Lower leg skin (tissue), 4 donors: ENCODE measurements around the gene MUC12. TPM values are rescaled to one million over a fixed set of nuclear protein-coding genes. Genes with fewer than 3 reads are reported as not detected.

ENCODE experiments used
- DNase-seq, 2 donors: peaks; one replicate each; pipeline ENCODE4 v3.0.0-alpha.2; 2019; ENCODE audit warnings: low spot score in 2 of 2
- H3K4me3 ChIP-seq: fragments of 200-600 bp; sonication (generic); 2 replicates; pipeline ENCODE4 v1.5.1; 2017; ENCODE audit warnings: mild to moderate bottlenecking, low read depth; ENCODE audit not compliant: poor library complexity, severe bottlenecking
- POLR2A ChIP-seq, 2 donors: fragments of 450-650 bp; IDR thresholded peaks; one replicate each; pipeline ENCODE4 v1.6.1; 2016 to 2017; ENCODE audit warnings: antibody characterized with exemption in 2 of 2, mild to moderate bottlenecking in 1 of 2, moderate library complexity in 1 of 2
- WGBS, 2 donors: methylation state at CpG; one replicate each; pipeline ENCODE4 v1.1.5; 2018; 5-methylcytosine and 5-hydroxymethylcytosine counted together
- intact Hi-C: fragments of 100-400 bp; cut with DNase I; formaldehyde crosslinking; loops from one replicate; pipeline ENCODE4 v1.15.0; 2023; ENCODE audit warnings: low total_unique reads
- total RNA-seq, 4 donors: library from RNA; depleted of rRNA; stranded (reverse); fragments of >200 nt; gene quantifications; one replicate each; pipeline ENCODE4 v1.1.0, GENCODE V29; 2016
- TF ChIP-seq, protein P1 (sequence below), 3 donors: fragments of 450-650 bp; IDR thresholded peaks; one replicate each; pipeline ENCODE4 v1.5.1; 2016; ENCODE audit warnings: antibody characterized with exemption in 3 of 3, mild to moderate bottlenecking in 3 of 3, moderate library complexity in 2 of 3

The MUC12 gene
- total RNA-seq, 4 donors from 2014 or later = not detected

DNA sequence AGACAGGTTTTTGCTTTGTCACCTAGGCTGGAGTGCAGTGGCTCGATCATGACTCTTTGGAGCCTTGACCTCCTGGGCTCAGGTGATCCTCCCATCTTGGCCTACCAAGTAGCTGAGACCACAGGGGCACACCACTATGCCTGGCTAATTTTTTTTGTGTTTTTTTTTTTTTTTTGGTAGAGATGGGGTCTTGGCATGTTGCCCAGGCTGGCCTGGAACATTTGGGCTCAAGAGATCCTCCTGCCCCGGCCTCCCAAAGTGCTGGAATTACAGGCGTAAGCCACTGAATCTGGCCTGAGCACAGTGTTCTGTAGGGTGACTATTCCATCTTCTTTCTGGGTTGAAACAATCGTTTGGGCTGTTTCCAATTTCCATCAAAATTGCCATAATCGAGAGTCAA is 21.6 kb upstream of the MUC12 start:
- H3K4me3 ChIP-seq = no peak overlapping the region
- 79 to 84% methylated on average over 5 of the region's 5 CpGs for WGBS, 2 donors
- intact Hi-C loops = no loop called here
- no peak for TF ChIP-seq POLR2A (IDR thresholded peaks at IDR 0.05)
- TF ChIP-seq, protein P1, sequence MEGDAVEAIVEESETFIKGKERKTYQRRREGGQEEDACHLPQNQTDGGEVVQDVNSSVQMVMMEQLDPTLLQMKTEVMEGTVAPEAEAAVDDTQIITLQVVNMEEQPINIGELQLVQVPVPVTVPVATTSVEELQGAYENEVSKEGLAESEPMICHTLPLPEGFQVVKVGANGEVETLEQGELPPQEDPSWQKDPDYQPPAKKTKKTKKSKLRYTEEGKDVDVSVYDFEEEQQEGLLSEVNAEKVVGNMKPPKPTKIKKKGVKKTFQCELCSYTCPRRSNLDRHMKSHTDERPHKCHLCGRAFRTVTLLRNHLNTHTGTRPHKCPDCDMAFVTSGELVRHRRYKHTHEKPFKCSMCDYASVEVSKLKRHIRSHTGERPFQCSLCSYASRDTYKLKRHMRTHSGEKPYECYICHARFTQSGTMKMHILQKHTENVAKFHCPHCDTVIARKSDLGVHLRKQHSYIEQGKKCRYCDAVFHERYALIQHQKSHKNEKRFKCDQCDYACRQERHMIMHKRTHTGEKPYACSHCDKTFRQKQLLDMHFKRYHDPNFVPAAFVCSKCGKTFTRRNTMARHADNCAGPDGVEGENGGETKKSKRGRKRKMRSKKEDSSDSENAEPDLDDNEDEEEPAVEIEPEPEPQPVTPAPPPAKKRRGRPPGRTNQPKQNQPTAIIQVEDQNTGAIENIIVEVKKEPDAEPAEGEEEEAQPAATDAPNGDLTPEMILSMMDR (IDR thresholded peaks at IDR 0.05) = no peak
- DNase-seq = no peak

DNA sequence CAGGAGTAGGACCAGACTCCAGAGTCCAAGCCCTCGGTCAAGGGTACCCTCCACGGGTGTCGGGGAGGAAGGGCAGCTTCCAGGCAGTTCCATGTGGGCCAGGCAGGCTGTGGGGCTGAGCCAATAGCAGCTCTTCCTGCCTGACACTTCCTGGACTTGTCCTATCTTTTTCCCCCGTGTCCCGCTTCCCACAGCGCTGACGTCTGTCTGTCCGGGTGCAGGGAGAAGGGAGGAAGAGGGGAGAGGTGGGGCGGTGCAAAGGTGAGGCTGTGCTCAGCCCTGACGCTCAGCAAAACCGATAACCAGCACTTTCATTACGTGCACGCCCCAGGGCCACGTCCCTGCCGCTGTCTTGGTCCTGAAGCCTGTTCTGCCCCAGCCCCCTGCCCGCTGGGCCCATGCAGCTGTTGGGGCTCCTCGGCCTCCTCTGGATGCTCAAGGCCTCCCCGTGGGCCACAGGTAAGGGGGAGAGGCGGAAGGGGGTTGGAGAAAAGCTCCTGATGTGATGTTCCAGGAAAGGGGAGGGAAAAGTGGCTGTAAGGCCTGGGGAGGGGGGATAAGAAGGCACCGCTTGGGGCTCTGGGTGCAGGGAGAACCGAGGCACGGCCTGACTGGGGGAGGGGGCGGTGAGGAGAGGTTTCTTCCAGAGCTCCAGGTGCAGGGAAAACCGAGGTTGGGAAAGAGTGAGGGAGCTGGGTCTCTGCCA is 20.0 kb upstream of the MUC12 start, which contains the start of gene MUC3A:
Gene MUC3A (plus strand): TSS at position 308 of the 706 bp plus-strand sequence. CDS start 91 bp downstream, at position 399.
- TF ChIP-seq, protein P1 (IDR thresholded peaks at IDR 0.05) = no peak
- TF ChIP-seq POLR2A (IDR thresholded peaks at IDR 0.05) = no peak
- DNase-seq = no peak
- H3K4me3 ChIP-seq = no peak within 1 kb of the TSS
- intact Hi-C loops = no loop called here
- 23 to 27% methylated on average over 24 of the region's 24 CpGs for WGBS, 2 donors

- no peak for TF ChIP-seq POLR2A (IDR thresholded peaks at IDR 0.05)
- TF ChIP-seq, protein P1 (IDR thresholded peaks at IDR 0.05) = no peak
- no peak for DNase-seq
- 41 to 49% methylated on average over 15 of the region's 15 CpGs for WGBS, 2 donors
- no peak overlapping the region for H3K4me3 ChIP-seq
- intact Hi-C loops = no loop called here
These were observed 19.4 kb upstream of the MUC12 start for GRCh38 chr7:100949933-100950443.

- no peak for TF ChIP-seq POLR2A (IDR thresholded peaks at IDR 0.05)
- TF ChIP-seq, protein P1 (IDR thresholded peaks at IDR 0.05) = no peak
- H3K4me3 ChIP-seq = no peak overlapping the region
- intact Hi-C loops = no loop called here
- no peak for DNase-seq
- 44 to 48% methylated on average over 6 of the region's 6 CpGs for WGBS, 2 donors
These were observed 18.2 kb upstream of the MUC12 start for GRCh38 chr7:100951172-100951571.

DNA sequence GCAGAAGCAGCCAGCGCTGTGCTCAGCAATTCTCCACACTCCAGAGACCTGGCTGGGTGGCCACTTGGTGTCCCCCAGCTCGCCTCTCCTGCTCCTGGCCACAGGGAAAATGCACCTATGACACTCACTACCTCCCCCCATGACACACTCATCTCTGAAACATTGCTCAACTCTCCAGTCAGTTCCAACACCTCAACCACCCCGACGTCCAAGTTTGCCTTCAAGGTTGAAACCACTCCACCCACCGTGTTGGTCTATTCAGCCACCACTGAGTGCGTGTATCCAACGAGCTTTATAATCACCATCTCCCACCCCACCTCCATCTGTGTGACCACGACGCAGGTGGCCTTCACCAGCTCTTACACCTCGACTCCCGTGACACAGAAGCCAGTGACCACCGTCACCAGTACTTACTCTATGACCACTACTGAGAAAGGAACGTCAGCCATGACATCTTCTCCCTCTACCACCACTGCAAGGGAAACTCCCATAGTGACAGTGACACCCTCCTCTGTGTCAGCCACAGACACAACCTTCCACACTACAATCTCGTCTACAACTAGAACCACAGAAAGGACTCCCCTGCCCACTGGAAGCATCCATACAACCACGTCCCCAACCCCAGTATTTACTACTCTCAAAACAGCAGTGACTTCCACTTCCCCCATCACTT is 17.3 kb upstream of the MUC12 start:
- no peak for DNase-seq
- intact Hi-C loops = no loop called here
- WGBS, 2 donors = 71 to 74% methylated on average over 15 of the region's 15 CpGs
- no peak overlapping the region for H3K4me3 ChIP-seq
- no peak for TF ChIP-seq POLR2A (IDR thresholded peaks at IDR 0.05)
- TF ChIP-seq, protein P1 (IDR thresholded peaks at IDR 0.05) = no peak
